Gastroesophageal sphincter (tissue), 4 donors: ENCODE data around the gene PNMA6E. TPM values are rescaled to one million over a fixed set of nuclear protein-coding genes. Genes with fewer than 3 reads are reported as not detected.

Experiments used
- ATAC-seq: fragments of 150-250 bp; one replicate; pipeline ENCODE4 v1.9.1; 2016; ENCODE audit warnings: mild to moderate bottlenecking, moderate library complexity
- H3K27ac ChIP-seq, 4 donors: fragments of 200-600 bp; sonication (generic) in 3 of 4; 1 replicate in 3 of 4; 2 replicates in 1 of 4; pipeline ENCODE4 v1.5.1; 2016 to 2019
- H3K27me3 ChIP-seq: fragments of 200-600 bp; sonication (generic); one replicate; pipeline ENCODE4 v1.5.1; 2019
- H3K36me3 ChIP-seq, 2 donors: fragments of 200-600 bp; sonication (generic); one replicate each; pipeline ENCODE4 v1.5.1; 2019; ENCODE audit warnings: control low read depth in 1 of 2
- H3K4me1 ChIP-seq, 3 donors: fragments of 200-600 bp; sonication (generic); 1 replicate in 2 of 3; 2 replicates in 1 of 3; pipeline ENCODE4 v1.5.1; 2016 to 2019; ENCODE audit warnings: control low read depth in 2 of 3
- H3K4me3 ChIP-seq, 2 donors: fragments of 200-600 bp; sonication (generic); one replicate each; pipeline ENCODE4 v1.5.1; 2019; ENCODE audit warnings: mild to moderate bottlenecking in 1 of 2, moderate library complexity in 1 of 2
- H3K9me3 ChIP-seq, 3 donors: fragments of 200-600 bp; sonication (generic); one replicate each; pipeline ENCODE4 v1.5.1; 2017 to 2019; ENCODE audit warnings: control low read depth in 2 of 3
- EP300 ChIP-seq: sonication (generic); formaldehyde crosslinking; IDR thresholded peaks from one replicate; pipeline ENCODE4 v1.6.1; 2017; ENCODE audit warnings: antibody characterized with exemption, mild to moderate bottlenecking
- POLR2A ChIP-seq, 2 donors: fragments of 450-650 bp; IDR thresholded peaks; one replicate each; pipeline ENCODE4 v1.6.1; 2017; ENCODE audit warnings: antibody characterized with exemption in 2 of 2, mild to moderate bottlenecking in 2 of 2, moderate library complexity in 1 of 2
- POLR2AphosphoS5 ChIP-seq: sonication (generic); formaldehyde crosslinking; IDR thresholded peaks from one replicate; pipeline ENCODE4 v1.6.1; 2017; ENCODE audit warnings: antibody characterized with exemption
- WGBS, 2 donors: methylation state at CpG; one replicate each; pipeline ENCODE4 v1.1.5; 2018; ENCODE audit warnings: low coverage in 1 of 2; 5-methylcytosine and 5-hydroxymethylcytosine counted together
- total RNA-seq, 4 donors: library from RNA; depleted of rRNA; stranded (reverse); fragments of >200 nt; gene quantifications; one replicate each; pipeline ENCODE4 v1.1.0, GENCODE V29; 2016
- TF ChIP-seq, protein P1 (sequence below), 4 experiments: fragments of 200-600 bp in 2 of 4; fragments of 450-650 bp in 2 of 4; sonication (generic) in 1 of 4; IDR thresholded peaks; one replicate each; pipeline ENCODE4 v1.5.1; 2017 to 2019; ENCODE audit warnings: antibody characterized with exemption in 4 of 4, mild to moderate bottlenecking in 2 of 4, moderate library complexity in 2 of 4

The PNMA6E gene
- total RNA-seq, 4 donors from 2014 or later: not detected

DNA sequence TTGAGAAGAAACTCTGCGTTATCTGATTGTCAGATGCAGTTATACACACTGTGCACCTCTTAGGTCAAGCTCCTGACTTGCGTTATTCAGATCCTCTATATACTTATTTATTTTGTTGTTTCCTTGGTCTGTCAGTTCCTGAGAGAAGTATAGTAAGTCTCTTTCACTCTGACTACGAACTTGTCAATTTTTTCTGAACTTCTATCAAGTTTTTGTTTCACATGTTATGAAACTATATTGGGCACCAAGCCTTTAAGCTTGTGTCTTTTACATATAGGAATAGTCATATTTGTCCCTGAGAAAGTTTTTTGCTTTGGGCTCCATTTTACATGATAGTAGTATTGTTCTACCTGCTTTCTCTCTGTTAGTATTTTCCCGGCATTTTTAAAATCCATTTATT, 35.5 kb downstream of the PNMA6E start:
- TF ChIP-seq POLR2AphosphoS5 (no peak), POLR2A (IDR thresholded peaks at IDR 0.05) (no peak), EP300 (no peak)
- TF ChIP-seq, protein P1, sequence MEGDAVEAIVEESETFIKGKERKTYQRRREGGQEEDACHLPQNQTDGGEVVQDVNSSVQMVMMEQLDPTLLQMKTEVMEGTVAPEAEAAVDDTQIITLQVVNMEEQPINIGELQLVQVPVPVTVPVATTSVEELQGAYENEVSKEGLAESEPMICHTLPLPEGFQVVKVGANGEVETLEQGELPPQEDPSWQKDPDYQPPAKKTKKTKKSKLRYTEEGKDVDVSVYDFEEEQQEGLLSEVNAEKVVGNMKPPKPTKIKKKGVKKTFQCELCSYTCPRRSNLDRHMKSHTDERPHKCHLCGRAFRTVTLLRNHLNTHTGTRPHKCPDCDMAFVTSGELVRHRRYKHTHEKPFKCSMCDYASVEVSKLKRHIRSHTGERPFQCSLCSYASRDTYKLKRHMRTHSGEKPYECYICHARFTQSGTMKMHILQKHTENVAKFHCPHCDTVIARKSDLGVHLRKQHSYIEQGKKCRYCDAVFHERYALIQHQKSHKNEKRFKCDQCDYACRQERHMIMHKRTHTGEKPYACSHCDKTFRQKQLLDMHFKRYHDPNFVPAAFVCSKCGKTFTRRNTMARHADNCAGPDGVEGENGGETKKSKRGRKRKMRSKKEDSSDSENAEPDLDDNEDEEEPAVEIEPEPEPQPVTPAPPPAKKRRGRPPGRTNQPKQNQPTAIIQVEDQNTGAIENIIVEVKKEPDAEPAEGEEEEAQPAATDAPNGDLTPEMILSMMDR (IDR thresholded peaks at IDR 0.05): no peak
- WGBS, 2 donors: 63 to 92% methylated on average over 4 of the region's 4 CpGs
- Histone ChIP-seq H3K36me3 (no peaks in the 10 kb centered on the region), H3K27me3 (no peaks in the 10 kb centered on the region), H3K9me3 (no peaks in the 10 kb centered on the region), H3K27ac (no peak overlapping the region), H3K4me1 (no peaks in the 10 kb centered on the region), H3K4me3 (no peak overlapping the region)
- ATAC-seq: no peak

DNA sequence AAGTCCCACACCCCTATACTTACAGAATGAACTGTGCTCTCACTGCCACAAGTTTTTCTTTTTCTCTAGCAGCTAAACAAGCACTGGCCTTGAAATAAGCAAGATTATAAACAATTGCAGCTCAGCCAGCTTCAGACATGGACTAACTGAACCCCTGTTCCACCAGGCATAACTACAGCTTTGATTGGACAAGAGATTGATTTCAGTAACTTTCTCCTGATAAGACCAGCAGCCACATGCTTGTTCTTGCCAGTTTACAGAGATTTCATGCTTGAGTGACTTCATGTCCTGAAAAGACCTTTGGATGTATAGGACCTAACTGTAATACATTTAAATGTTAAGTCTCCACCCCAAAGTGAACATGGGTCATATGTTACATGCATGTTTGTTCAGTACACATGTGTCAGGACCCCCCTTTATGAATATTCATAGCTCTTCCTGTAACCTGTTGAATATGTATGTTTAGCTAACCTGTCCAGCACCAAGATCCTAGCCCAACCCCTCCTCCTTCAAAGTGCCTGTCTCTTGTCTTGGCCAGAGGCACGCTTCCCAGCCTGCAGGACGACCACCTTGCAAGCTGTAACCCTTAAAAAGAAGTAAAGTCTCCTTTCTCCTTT, 39.3 kb downstream of the PNMA6E start:
- no peaks in the 10 kb centered on the region for H3K4me1 ChIP-seq
- H3K27ac ChIP-seq: no peak overlapping the region
- H3K9me3 ChIP-seq: no peaks in the 10 kb centered on the region
- no peaks in the 10 kb centered on the region for H3K27me3 ChIP-seq
- H3K4me3 ChIP-seq: no peak overlapping the region
- TF ChIP-seq POLR2AphosphoS5: no peak
- TF ChIP-seq EP300: no peak
- TF ChIP-seq, protein P1 (IDR thresholded peaks at IDR 0.05): no peak
- TF ChIP-seq POLR2A (IDR thresholded peaks at IDR 0.05): no peak
- no peak for ATAC-seq
- WGBS, 2 donors: 28% methylated on average over 2 of the region's 2 CpGs; no CpG with 5 or more reads in 1 of the 2 donors
- H3K36me3 ChIP-seq: no peaks in the 10 kb centered on the region

DNA sequence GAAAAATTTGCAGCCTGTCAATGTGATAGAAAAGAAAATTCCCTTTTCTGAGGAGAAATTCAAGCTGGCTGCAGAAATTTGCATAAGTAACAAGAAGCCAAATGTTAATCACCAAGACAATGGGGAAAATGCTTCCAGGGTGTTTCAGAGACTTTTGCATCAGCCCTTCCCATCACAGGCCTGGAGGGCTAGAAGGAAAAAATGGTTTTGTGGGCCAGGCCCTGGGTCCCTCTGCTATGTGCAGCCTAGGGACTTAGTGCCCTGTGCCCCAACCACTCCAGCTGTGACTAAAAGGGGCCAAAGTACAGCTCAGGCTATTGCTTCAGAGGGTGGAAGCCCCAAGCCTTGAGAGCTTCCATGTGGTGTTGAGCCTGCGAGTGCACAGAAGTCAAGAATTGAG, 43.3 kb downstream of the PNMA6E start:
- Histone ChIP-seq H3K27me3 (no peaks in the 10 kb centered on the region), H3K27ac (no peak overlapping the region), H3K9me3 (no peaks in the 10 kb centered on the region), H3K4me1 (no peaks in the 10 kb centered on the region), H3K36me3 (no peaks in the 10 kb centered on the region), H3K4me3 (no peak overlapping the region)
- WGBS, 2 donors: 100% methylated on average over 1 of the region's 1 CpG; no CpG with 5 or more reads in 1 of the 2 donors
- TF ChIP-seq POLR2A (IDR thresholded peaks at IDR 0.05) (no peak), POLR2AphosphoS5 (no peak), EP300 (no peak)
- TF ChIP-seq, protein P1 (IDR thresholded peaks at IDR 0.05): no peak
- ATAC-seq: no peak

DNA sequence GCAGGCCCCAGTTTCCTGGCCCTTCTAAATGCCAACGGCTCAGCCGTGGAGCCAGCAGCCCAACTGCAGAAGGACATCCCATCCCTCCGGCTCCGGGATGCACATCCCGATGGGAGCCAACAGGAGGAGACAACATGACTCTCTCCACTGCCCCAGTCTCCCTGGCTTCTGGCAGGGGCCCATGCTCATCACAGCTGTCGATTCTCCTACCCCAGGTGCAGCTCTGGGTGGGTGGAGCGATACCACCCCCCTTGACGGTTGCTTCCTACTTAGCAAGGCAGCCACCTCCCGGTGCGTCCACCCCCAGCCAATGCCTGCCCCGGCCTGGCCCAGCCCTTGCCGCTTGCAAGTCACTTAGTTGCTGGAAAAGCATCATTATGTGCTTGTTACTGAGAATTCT, 47.7 kb downstream of the PNMA6E start:
- H3K27me3 ChIP-seq: no peaks in the 10 kb centered on the region
- no peaks in the 10 kb centered on the region for H3K9me3 ChIP-seq
- 60 to 100% methylated on average over 1 of the region's 12 CpGs for WGBS, 2 donors
- no peaks in the 10 kb centered on the region for H3K4me1 ChIP-seq
- peaks cover 0 to 21% of the 10 kb centered on the region in 2 donors for H3K36me3 ChIP-seq
- no peak overlapping the region for H3K27ac ChIP-seq
- ATAC-seq: no peak
- no peak overlapping the region for H3K4me3 ChIP-seq
- TF ChIP-seq EP300 (no peak), POLR2AphosphoS5 (no peak), POLR2A (IDR thresholded peaks at IDR 0.05) (no peak)
- TF ChIP-seq, protein P1 (IDR thresholded peaks at IDR 0.05): no peak

DNA sequence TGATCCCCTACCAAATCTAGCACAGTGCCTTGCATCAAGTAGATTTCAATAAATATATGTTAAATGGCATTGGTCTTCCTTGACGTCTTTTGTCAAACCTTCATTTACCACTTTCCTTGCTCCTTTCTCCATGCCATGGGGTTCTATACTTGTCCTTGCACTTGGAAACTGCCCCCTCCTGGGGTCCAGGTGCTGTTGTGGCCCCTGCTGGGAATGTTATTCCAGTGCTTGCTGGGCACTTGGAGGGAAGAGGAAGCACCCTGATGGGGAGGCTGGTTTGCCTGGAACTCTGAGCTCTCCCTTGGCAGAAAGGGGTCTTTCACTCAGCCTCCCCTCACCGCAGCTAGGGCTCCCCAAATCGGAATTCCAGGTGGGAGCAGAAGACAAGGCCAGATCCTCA, 48.3 kb downstream of the PNMA6E start:
- Histone ChIP-seq H3K27me3 (no peaks in the 10 kb centered on the region), H3K9me3 (no peaks in the 10 kb centered on the region), H3K4me3 (no peak overlapping the region), H3K27ac (no peak overlapping the region), H3K4me1 (no peaks in the 10 kb centered on the region), H3K36me3 (peaks cover 0 to 27% of the 10 kb centered on the region in 2 donors)
- ATAC-seq: no peak
- 100% methylated on average over 1 of the region's 3 CpGs; no CpG with 5 or more reads in 1 of the 2 donors for WGBS, 2 donors
- no peak for TF ChIP-seq EP300
- TF ChIP-seq, protein P1 (IDR thresholded peaks at IDR 0.05): no peak
- TF ChIP-seq POLR2AphosphoS5: no peak
- TF ChIP-seq POLR2A (IDR thresholded peaks at IDR 0.05): no peak
